Measurements from ENCODE around the gene FOXO1. TPM values are rescaled to one million over a fixed set of nuclear protein-coding genes. Genes with fewer than 3 reads are reported as not detected.

FOXO1 gene
- total RNA-seq, 1 donor from 2014 or later = 17.7 TPM

DNA sequence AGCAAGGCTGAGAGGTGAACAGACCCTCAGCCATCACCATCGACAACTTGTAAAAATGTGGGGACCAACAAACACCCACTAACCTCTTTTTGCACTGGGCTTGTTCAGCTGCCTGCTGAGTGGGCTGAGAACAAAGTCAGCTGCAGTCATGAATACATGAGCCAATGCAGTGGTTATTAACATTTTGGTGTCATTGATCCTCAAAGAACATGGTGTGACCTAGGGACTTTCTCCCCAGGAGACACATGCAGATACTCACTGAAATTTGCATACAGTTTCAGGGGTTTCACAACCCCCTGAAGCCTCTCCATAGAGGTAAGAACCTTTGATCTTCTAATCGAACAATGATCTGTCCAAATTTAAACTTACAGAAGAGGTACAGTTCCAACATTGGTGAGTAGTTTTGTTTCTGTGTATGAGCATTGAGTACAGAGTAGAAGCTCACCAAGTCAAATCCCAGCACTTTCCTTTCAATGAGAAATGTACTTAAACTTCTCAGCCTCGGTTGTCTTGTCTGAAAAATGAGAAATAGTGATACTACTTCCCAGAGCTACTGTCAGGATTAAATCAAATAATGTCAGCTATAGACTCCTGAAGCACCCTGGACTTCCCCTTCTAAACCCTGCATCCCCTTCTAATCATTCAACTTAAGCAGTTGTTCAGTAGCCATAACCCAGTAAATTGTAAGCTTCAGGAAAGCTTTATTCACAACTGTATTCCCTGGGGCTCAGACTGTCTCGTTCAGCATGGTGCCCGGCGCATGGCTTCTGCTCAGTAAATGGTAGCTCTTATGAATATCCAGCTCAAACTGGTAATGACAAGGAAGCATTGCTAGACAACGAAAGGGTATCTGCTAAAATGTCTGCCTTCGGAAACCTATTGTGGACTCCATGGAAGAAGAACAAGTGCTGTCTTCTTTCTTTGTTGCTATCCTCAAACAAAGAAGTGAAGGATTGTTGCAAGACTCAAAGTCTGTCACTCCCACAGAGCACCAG is 148.7 kb downstream of the FOXO1 start:
- DNase-seq (ENCODE audit: low read depth) = no peak
- Histone ChIP-seq H3K4me3 (ENCODE audit: low read depth, low read length) (no peak overlapping the region), H3K27me3 (ENCODE audit: control insufficient read depth, insufficient read depth, low read length) (no peaks in the 10 kb centered on the region), H3K36me3 (ENCODE audit: control insufficient read depth, insufficient read depth, low read length) (no peaks in the 10 kb centered on the region)
- no peak for TF ChIP-seq CTCF (IDR thresholded peaks at IDR 0.05; ENCODE audit: insufficient read depth, low read length, poor library complexity, severe bottlenecking)

- TF ChIP-seq CTCF (IDR thresholded peaks at IDR 0.05; ENCODE audit: insufficient read depth, low read length, poor library complexity, severe bottlenecking) = no peak
- H3K4me3 ChIP-seq (ENCODE audit: low read depth, low read length) = no peak overlapping the region
- H3K36me3 ChIP-seq (ENCODE audit: control insufficient read depth, insufficient read depth, low read length) = no peaks in the 10 kb centered on the region
- no peak for DNase-seq (ENCODE audit: low read depth)
- H3K27me3 ChIP-seq (ENCODE audit: control insufficient read depth, insufficient read depth, low read length) = no peaks in the 10 kb centered on the region
Measured at GRCh38 chr13:40515702-40516101, 150.7 kb downstream of the FOXO1 start.

- TF ChIP-seq CTCF (IDR thresholded peaks at IDR 0.05; ENCODE audit: insufficient read depth, low read length, poor library complexity, severe bottlenecking) = no peak
- Histone ChIP-seq H3K36me3 (ENCODE audit: control insufficient read depth, insufficient read depth, low read length) (no peaks in the 10 kb centered on the region), H3K4me3 (ENCODE audit: low read depth, low read length) (no peak overlapping the region), H3K27me3 (ENCODE audit: control insufficient read depth, insufficient read depth, low read length) (no peaks in the 10 kb centered on the region)
- DNase-seq (ENCODE audit: low read depth) = no peak
Measured at GRCh38 chr13:40514802-40515201, 151.6 kb downstream of the FOXO1 start.

DNA sequence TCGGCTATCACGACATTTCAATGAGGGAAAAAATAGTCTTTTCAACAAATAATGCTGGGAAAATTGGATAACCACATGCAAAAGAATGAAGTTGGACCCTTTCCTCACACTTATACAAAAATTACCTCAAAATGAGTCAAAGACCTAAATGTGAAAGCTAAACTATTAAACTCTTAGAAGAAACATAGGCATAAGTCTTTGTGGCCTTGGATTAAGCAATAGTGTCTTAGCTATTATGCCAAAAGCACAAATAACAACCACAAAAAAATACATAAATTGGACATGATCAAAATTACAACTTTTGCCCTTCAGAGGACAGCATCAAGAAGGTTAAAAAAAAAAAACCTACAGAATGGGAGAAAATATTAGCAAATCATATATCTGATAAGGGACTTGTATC is 156.6 kb downstream of the FOXO1 start:
- no peaks in the 10 kb centered on the region for H3K36me3 ChIP-seq (ENCODE audit: control insufficient read depth, insufficient read depth, low read length)
- DNase-seq (ENCODE audit: low read depth) = no peak
- TF ChIP-seq CTCF (IDR thresholded peaks at IDR 0.05; ENCODE audit: insufficient read depth, low read length, poor library complexity, severe bottlenecking) = no peak

GRCh38 chr13:40508767-40509342 is 157.6 kb downstream of the FOXO1 start:
- Histone ChIP-seq H3K27me3 (ENCODE audit: control insufficient read depth, insufficient read depth, low read length) (no peaks in the 10 kb centered on the region), H3K36me3 (ENCODE audit: control insufficient read depth, insufficient read depth, low read length) (no peaks in the 10 kb centered on the region), H3K4me3 (ENCODE audit: low read depth, low read length) (no peak overlapping the region)
- DNase-seq (ENCODE audit: low read depth) = no peak
- TF ChIP-seq CTCF (IDR thresholded peaks at IDR 0.05; ENCODE audit: insufficient read depth, low read length, poor library complexity, severe bottlenecking) = no peak

More for the DNA sequence above, 156.6 kb downstream of the FOXO1 start:
- Histone ChIP-seq H3K27me3 (ENCODE audit: control insufficient read depth, insufficient read depth, low read length) (no peaks in the 10 kb centered on the region), H3K4me3 (ENCODE audit: low read depth, low read length) (no peak overlapping the region)

Measured in kidney epithelial cell (primary cell).